Sigmoid colon (tissue), 7 donors: Measurements from ENCODE around the gene LEMD1. TPM values are rescaled to one million over a fixed set of nuclear protein-coding genes. Genes with fewer than 3 reads are reported as not detected.

ENCODE experiments used
- DNase-seq: peaks from one replicate; pipeline ENCODE4 v3.0.0-alpha.2; 2019
- H3K27ac ChIP-seq, 4 donors: fragments of 200-600 bp; sonication (generic); one replicate each; pipeline ENCODE4 v1.5.1; 2016 to 2019; ENCODE audit warnings: mild to moderate bottlenecking in 1 of 4
- H3K27me3 ChIP-seq, 3 donors: fragments of 200-600 bp; sonication (generic); one replicate each; pipeline ENCODE4 v1.5.1; 2019; ENCODE audit warnings: mild to moderate bottlenecking in 1 of 3
- H3K36me3 ChIP-seq, 4 donors: fragments of 200-600 bp; sonication (generic); one replicate each; pipeline ENCODE4 v1.5.1; 2016 to 2019
- H3K4me1 ChIP-seq, 4 donors: fragments of 200-600 bp; sonication (generic); one replicate each; pipeline ENCODE4 v1.5.1; 2017 to 2019
- H3K4me3 ChIP-seq, 4 donors: fragments of 200-600 bp; sonication (generic); one replicate each; pipeline ENCODE4 v1.5.1; 2017 to 2019; ENCODE audit warnings: mild to moderate bottlenecking in 2 of 4, moderate library complexity in 1 of 4
- H3K9me3 ChIP-seq, 4 donors: fragments of 200-600 bp in 3 of 4; sonication (generic) in 3 of 4; one replicate each; pipeline versions ENCODE4 v1.5.1 to v1.6.1; 2013 to 2019
- CTCF ChIP-seq, 4 experiments: fragments of 450-650 bp in 3 of 4; fragments of 200-600 bp in 1 of 4; IDR thresholded peaks; one replicate each; pipeline ENCODE4 v1.5.1; 2016 to 2019; ENCODE audit warnings: antibody characterized with exemption in 4 of 4, mild to moderate bottlenecking in 3 of 4, moderate library complexity in 2 of 4
- EP300 ChIP-seq, 4 donors: sonication (generic); formaldehyde crosslinking; IDR thresholded peaks; one replicate each; pipeline ENCODE4 v1.6.1; 2017; ENCODE audit warnings: antibody characterized with exemption in 4 of 4
- POLR2A ChIP-seq, 2 donors: fragments of 450-650 bp; IDR thresholded peaks; one replicate each; pipeline ENCODE4 v1.6.1; 2016; ENCODE audit warnings: antibody characterized with exemption in 2 of 2, mild to moderate bottlenecking in 2 of 2, moderate library complexity in 2 of 2
- POLR2AphosphoS5 ChIP-seq, 4 donors: sonication (generic); formaldehyde crosslinking; IDR thresholded peaks; one replicate each; pipeline ENCODE4 v1.6.1; 2017; ENCODE audit warnings: antibody characterized with exemption in 4 of 4
- WGBS, 2 donors: extraction: QIAGEN DNeasy Blood & Tissue Kit; methylation state at CpG; one replicate each; pipeline ENCODE4 v1.1.7; 2013; 5-methylcytosine and 5-hydroxymethylcytosine counted together
- intact Hi-C: fragments of 100-400 bp; cut with DNase I; formaldehyde crosslinking; loops from one replicate; pipeline ENCODE4 v1.15.1; 2023
- polyA plus RNA-seq, 3 donors: library from polyadenylated mRNA; stranded (reverse); fragments of 200-250 nt; gene quantifications; one replicate each; pipeline ENCODE4 v1.2.3, GENCODE V29; 2013
- total RNA-seq, 4 donors: library from RNA; depleted of rRNA; stranded (reverse); fragments of >200 nt; gene quantifications; one replicate each; pipeline ENCODE4 v1.1.0, GENCODE V29; 2016
- donor health status: healthy with polysubstance abuse.
- donor health status: Bipolar disorder and iron deficiency.
- donor health status: healthy.

The LEMD1 gene
- total and polyA plus RNA-seq, 7 donors: 0.34 TPM; not detected in 6

GRCh38 chr1:205458777-205459566 lies 37.1 kb upstream of the LEMD1 start:
- no peak overlapping the region for H3K27ac ChIP-seq
- H3K4me1 ChIP-seq: peaks cover 0 to 22% (median 20%) of the 10 kb centered on the region in 4 donors
- no peak for TF ChIP-seq POLR2A (IDR thresholded peaks at IDR 0.05)
- no peak for TF ChIP-seq EP300 (IDR thresholded peaks at IDR 0.05)
- no peak for TF ChIP-seq CTCF (IDR thresholded peaks at IDR 0.05)
- no peak for TF ChIP-seq POLR2AphosphoS5 (IDR thresholded peaks at IDR 0.05)
- H3K27me3 ChIP-seq: peaks cover 37 to 76% (median 53%) of the 10 kb centered on the region in 3 donors
- H3K4me3 ChIP-seq: no peak overlapping the region
- intact Hi-C loops: no loop called here
- H3K36me3 ChIP-seq: no peaks in the 10 kb centered on the region
- WGBS, 2 donors: 54 to 60% methylated on average over 6 of the region's 6 CpGs
- no peaks in the 10 kb centered on the region for H3K9me3 ChIP-seq
- no peak for DNase-seq

GRCh38 chr1:205456868-205457745 lies 35.3 kb upstream of the LEMD1 start:
- intact Hi-C loops: no loop called here
- 2% methylated on average over 72 to 73 of the region's 74 CpGs for WGBS, 2 donors

GRCh38 chr1:205456383-205456867 lies 34.6 kb upstream of the LEMD1 start:
- DNase-seq: no peak
- peaks cover 50 to 91% (median 71%) of the 10 kb centered on the region in 3 donors for H3K27me3 ChIP-seq
- peak overlapping the region in 2 of 4 donors; percentile 12 to 26 for H3K4me3 ChIP-seq
- H3K27ac ChIP-seq: no peak overlapping the region
- H3K9me3 ChIP-seq: no peaks in the 10 kb centered on the region
- TF ChIP-seq EP300 (IDR thresholded peaks at IDR 0.05): no peak
- TF ChIP-seq POLR2A (IDR thresholded peaks at IDR 0.05): no peak
- no peak for TF ChIP-seq POLR2AphosphoS5 (IDR thresholded peaks at IDR 0.05)
- TF ChIP-seq CTCF (IDR thresholded peaks at IDR 0.05): no peak
- H3K36me3 ChIP-seq: no peaks in the 10 kb centered on the region
- peaks cover 0 to 22% (median 20%) of the 10 kb centered on the region in 4 donors for H3K4me1 ChIP-seq
- WGBS, 2 donors: 1 to 2% methylated on average over 47 of the region's 47 CpGs
- intact Hi-C loops: no loop called here

More at GRCh38 chr1:205456868-205457745, 35.3 kb upstream of the LEMD1 start:
- no peak overlapping the region for H3K27ac ChIP-seq
- no peaks in the 10 kb centered on the region for H3K36me3 ChIP-seq
- H3K27me3 ChIP-seq: peaks cover 50 to 84% (median 66%) of the 10 kb centered on the region in 3 donors
- no peak for DNase-seq
- no peaks in the 10 kb centered on the region for H3K9me3 ChIP-seq
- H3K4me3 ChIP-seq: peak overlapping the region in 2 of 4 donors; percentile 12 to 26
- H3K4me1 ChIP-seq: peaks cover 0 to 22% (median 20%) of the 10 kb centered on the region in 4 donors
- TF ChIP-seq POLR2A (IDR thresholded peaks at IDR 0.05) (no peak), POLR2AphosphoS5 (IDR thresholded peaks at IDR 0.05) (no peak), CTCF (IDR thresholded peaks at IDR 0.05) (no peak), EP300 (IDR thresholded peaks at IDR 0.05) (no peak)

GRCh38 chr1:205455581-205456382 lies 33.9 kb upstream of the LEMD1 start, which contains the start of gene BLACAT1:
Gene BLACAT1, minus strand, starts transcription at chr1:205456045.
- intact Hi-C loops: no loop called here
- Histone ChIP-seq H3K4me1 (peaks cover 0 to 22% (median 20%) of the 10 kb centered on the region in 4 donors), H3K9me3 (no peaks in the 10 kb centered on the region), H3K4me3 (peak within 1 kb of the TSS in 2 of 4 donors; percentile 12 to 26), H3K27me3 (peaks cover 50 to 92% (median 76%) of the 10 kb centered on the region in 3 donors), H3K27ac (no peak within 1 kb of the TSS), H3K36me3 (no peaks in the 10 kb centered on the region)
- no peak for DNase-seq
- 3 to 7% methylated on average over 53 of the region's 53 CpGs for WGBS, 2 donors
- TF ChIP-seq POLR2A (IDR thresholded peaks at IDR 0.05) (no peak), CTCF (IDR thresholded peaks at IDR 0.05) (no peak), POLR2AphosphoS5 (IDR thresholded peaks at IDR 0.05) (no peak), EP300 (IDR thresholded peaks at IDR 0.05) (no peak)
